ENCODE measurements around the gene CLCN3. TPM values are rescaled to one million over a fixed set of nuclear protein-coding genes. Genes with fewer than 3 reads are reported as not detected.
"Not testable (repeated sequence)": the region's sequence is repeated elsewhere in the genome, so short reads cannot be mapped to it uniquely, and the experiment has no call there.

CLCN3 gene
- total and polyA plus RNA-seq, 2 of the 4 experiments (the other 2 are of a cell fraction): 13.0 to 22.8 TPM

DNA sequence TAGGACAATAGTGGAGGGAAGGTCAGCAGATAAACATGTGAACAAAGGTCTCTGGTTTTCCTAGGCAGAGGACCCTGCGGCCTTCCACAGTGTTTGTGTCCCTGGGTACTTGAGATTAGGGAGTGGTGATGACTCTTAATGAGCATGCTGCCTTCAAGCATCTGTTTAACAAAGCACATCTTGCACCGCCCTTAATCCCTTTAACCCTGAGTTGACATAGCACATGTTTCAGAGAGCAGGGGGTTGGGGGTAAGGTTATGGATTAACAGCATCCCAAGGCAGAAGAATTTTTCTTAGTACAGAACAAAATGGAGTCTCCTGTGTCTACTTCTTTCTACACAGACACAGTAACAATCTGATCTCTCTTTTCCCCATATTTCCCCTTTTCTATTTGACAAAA is 58.1 kb downstream of the CLCN3 start:
- WGBS, 2 experiments (ENCODE audit: extremely low coverage in 2 of 2, insufficient read length in 1 of 2): no CpG with 5 or more reads among the region's 2 CpGs

DNA sequence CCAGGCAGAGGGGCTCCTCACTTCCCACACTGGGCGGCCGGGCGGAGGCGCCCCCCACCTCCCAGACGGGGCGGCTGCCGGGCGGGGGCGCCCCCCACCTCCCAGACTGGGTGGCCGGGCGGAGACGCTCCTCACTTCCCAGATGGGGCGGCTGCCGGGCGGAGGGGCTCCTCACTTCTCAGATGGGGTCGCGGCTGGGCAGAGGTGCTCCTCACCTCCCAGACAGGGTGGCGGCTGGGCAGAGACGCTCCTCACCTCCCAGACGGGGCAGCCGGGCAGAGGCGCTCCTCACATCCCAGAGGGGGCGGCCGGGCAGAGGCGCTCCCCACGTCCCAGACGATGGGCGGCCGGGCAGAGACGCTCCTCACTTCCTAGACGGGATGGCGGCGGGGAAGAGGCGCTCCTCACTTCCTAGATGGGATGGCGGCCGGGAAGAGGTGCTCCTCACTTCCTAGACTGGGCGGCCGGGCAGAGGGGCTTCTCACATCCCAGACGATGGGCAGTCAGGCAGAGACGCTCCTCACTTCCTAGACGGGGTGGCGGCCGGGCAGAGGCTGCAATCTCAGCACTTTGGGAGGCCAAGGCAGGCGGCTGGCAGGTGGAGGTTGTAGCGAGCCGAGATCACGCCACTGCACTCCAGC is 58.7 kb downstream of the CLCN3 start:
- 100% methylated on average over 8 of the region's 47 CpGs; no CpG with 5 or more reads in 1 of the 2 experiments for WGBS, 2 experiments (ENCODE audit: extremely low coverage in 2 of 2, insufficient read length in 1 of 2)
- H4K91ac ChIP-seq (ENCODE audit: insufficient read depth, low read depth, low read length); H2AK5ac ChIP-seq (ENCODE audit: low read depth, low read length); H3K27ac ChIP-seq (ENCODE audit: insufficient read depth, low read length); H3K9me3 ChIP-seq (ENCODE audit: control insufficient read depth, insufficient read depth, low read length); H3K9me1 ChIP-seq (ENCODE audit: insufficient read depth, low read length); H3K18ac ChIP-seq (ENCODE audit: low read depth, low read length); POLR2A ChIA-PET (ENCODE audit: unreplicated experiment); H2AFZ ChIP-seq (replicated peaks; ENCODE audit: low read length, poor library complexity); H2BK20ac ChIP-seq (ENCODE audit: low read depth, low read length); DNase-seq; intact Hi-C loops (cut with micrococcal nuclease); in situ Hi-C loops (cut with MboI; ENCODE audit: low sequenced_read_pairs); ATAC-seq (ENCODE audit: low read depth); H3K23ac ChIP-seq (ENCODE audit: low read depth, low read length); H3K4me3 ChIP-seq (ENCODE audit: insufficient read depth, low read depth, low read length); H2AK9ac ChIP-seq (replicated peaks; ENCODE audit: low read depth, low read length, poor library complexity); H3K56ac ChIP-seq (ENCODE audit: extremely low read depth, insufficient read depth, low read length); H3K36me3 ChIP-seq (ENCODE audit: control insufficient read depth, insufficient read depth, low read length); H3K4ac ChIP-seq (ENCODE audit: low read depth, low read length); H3K79me1 ChIP-seq (ENCODE audit: low read depth in 1 of 2, low read length in 2 of 2); H3K27me3 ChIP-seq (ENCODE audit: control insufficient read depth, insufficient read depth, low read length); H4K5ac ChIP-seq (ENCODE audit: low read depth, low read length); H3K4me2 ChIP-seq (ENCODE audit: low read depth, low read length); H3K9ac ChIP-seq (ENCODE audit: low read depth, low read length); H3K4me1 ChIP-seq (ENCODE audit: control insufficient read depth, insufficient read depth, low read length); H2BK120ac ChIP-seq (ENCODE audit: low read depth, low read length); CTCF ChIA-PET; H2BK5ac ChIP-seq (ENCODE audit: low read depth, low read length, poor library complexity, severe bottlenecking); dilution Hi-C loops (cut with HindIII; ENCODE audit: low sequenced_read_pairs, unreplicated experiment); H2BK15ac ChIP-seq (ENCODE audit: low read depth, low read length); H3K14ac ChIP-seq (replicated peaks; ENCODE audit: low read depth, low read length); H4K8ac ChIP-seq (ENCODE audit: low read depth in 2 of 2, low read length in 2 of 2); H4K20me1 ChIP-seq (ENCODE audit: insufficient read depth, low read length); BruUV-seq (replicated peaks): not testable (repeated sequence)

More for the DNA sequence above, 58.1 kb downstream of the CLCN3 start:
- H3K14ac ChIP-seq (replicated peaks; ENCODE audit: low read depth, low read length); H3K23ac ChIP-seq (ENCODE audit: low read depth, low read length); dilution Hi-C loops (cut with HindIII; ENCODE audit: low sequenced_read_pairs, unreplicated experiment); POLR2A ChIA-PET (ENCODE audit: unreplicated experiment); H4K5ac ChIP-seq (ENCODE audit: low read depth, low read length); H3K4ac ChIP-seq (ENCODE audit: low read depth, low read length); BruUV-seq (replicated peaks); H4K20me1 ChIP-seq (ENCODE audit: insufficient read depth, low read length); H3K27me3 ChIP-seq (ENCODE audit: control insufficient read depth, insufficient read depth, low read length); H3K4me2 ChIP-seq (ENCODE audit: low read depth, low read length); DNase-seq; H2AK9ac ChIP-seq (replicated peaks; ENCODE audit: low read depth, low read length, poor library complexity); H3K36me3 ChIP-seq (ENCODE audit: control insufficient read depth, insufficient read depth, low read length); H4K8ac ChIP-seq (ENCODE audit: low read depth in 2 of 2, low read length in 2 of 2); H3K9ac ChIP-seq (ENCODE audit: low read depth, low read length); H2AFZ ChIP-seq (replicated peaks; ENCODE audit: low read length, poor library complexity); H2AK5ac ChIP-seq (ENCODE audit: low read depth, low read length); H2BK120ac ChIP-seq (ENCODE audit: low read depth, low read length); H2BK20ac ChIP-seq (ENCODE audit: low read depth, low read length); H2BK15ac ChIP-seq (ENCODE audit: low read depth, low read length); in situ Hi-C loops (cut with MboI; ENCODE audit: low sequenced_read_pairs); H3K4me1 ChIP-seq (ENCODE audit: control insufficient read depth, insufficient read depth, low read length); H3K4me3 ChIP-seq (ENCODE audit: insufficient read depth, low read depth, low read length); H2BK5ac ChIP-seq (ENCODE audit: low read depth, low read length, poor library complexity, severe bottlenecking); H3K18ac ChIP-seq (ENCODE audit: low read depth, low read length); H3K27ac ChIP-seq (ENCODE audit: insufficient read depth, low read length); H4K91ac ChIP-seq (ENCODE audit: insufficient read depth, low read depth, low read length); H3K79me1 ChIP-seq (ENCODE audit: low read depth in 1 of 2, low read length in 2 of 2); H3K9me1 ChIP-seq (ENCODE audit: insufficient read depth, low read length); intact Hi-C loops (cut with micrococcal nuclease); H3K56ac ChIP-seq (ENCODE audit: extremely low read depth, insufficient read depth, low read length); CTCF ChIA-PET; H3K9me3 ChIP-seq (ENCODE audit: control insufficient read depth, insufficient read depth, low read length); ATAC-seq (ENCODE audit: low read depth): not testable (repeated sequence)
